Upper lobe of left lung (tissue), 4 donors: ENCODE results near the gene KRT20.

Source experiments
- CTCF ChIP-seq, 6 experiments: fragments of 450-650 bp in 4 of 6; fragments of 200-600 bp in 2 of 6; sonication (generic) in 2 of 6; IDR thresholded peaks; one replicate each; pipeline ENCODE4 v1.5.1; 2016 to 2019; ENCODE audit warnings: antibody characterized with exemption in 6 of 6
- POLR2AphosphoS5 ChIP-seq, 2 donors: sonication (generic); formaldehyde crosslinking; IDR thresholded peaks; one replicate each; pipeline ENCODE4 v1.5.1; 2017; ENCODE audit warnings: antibody characterized with exemption in 2 of 2

DNA sequence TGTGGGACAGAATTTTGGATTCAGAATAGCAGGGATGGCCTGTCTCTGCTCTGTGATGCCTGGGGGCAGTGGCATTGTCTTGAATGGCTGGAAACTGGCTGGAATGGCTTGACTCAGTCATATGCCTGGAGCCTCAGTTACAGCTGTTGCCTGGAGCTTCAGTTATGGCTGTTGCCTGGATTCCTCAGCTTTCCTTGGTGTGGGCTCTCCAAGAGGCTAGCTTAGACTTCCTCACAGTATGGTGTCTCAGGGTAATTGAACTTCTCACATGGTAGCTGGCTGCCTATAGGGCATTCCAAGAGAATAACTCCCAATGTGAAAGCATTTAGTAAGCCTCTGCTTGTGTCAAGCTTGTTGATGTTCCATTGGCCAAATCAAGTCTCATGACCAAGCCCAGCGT, 31.3 kb upstream of the KRT20 start:
- no peak for TF ChIP-seq CTCF (IDR thresholded peaks at IDR 0.05)
- TF ChIP-seq POLR2AphosphoS5 (IDR thresholded peaks at IDR 0.05), result no peak
